Putamen (tissue), 1 donor: ENCODE results near the gene DFFA.
A peak's percentile ranks its signal among the peaks of the same experiment; 100 is the strongest.

ENCODE experiments used
- DNase-seq: peaks from one replicate; pipeline ENCODE4 v3.0.0-alpha.2; 2016; ENCODE audit warnings: low spot score

DFFA gene, protein sequence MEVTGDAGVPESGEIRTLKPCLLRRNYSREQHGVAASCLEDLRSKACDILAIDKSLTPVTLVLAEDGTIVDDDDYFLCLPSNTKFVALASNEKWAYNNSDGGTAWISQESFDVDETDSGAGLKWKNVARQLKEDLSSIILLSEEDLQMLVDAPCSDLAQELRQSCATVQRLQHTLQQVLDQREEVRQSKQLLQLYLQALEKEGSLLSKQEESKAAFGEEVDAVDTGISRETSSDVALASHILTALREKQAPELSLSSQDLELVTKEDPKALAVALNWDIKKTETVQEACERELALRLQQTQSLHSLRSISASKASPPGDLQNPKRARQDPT

DNA sequence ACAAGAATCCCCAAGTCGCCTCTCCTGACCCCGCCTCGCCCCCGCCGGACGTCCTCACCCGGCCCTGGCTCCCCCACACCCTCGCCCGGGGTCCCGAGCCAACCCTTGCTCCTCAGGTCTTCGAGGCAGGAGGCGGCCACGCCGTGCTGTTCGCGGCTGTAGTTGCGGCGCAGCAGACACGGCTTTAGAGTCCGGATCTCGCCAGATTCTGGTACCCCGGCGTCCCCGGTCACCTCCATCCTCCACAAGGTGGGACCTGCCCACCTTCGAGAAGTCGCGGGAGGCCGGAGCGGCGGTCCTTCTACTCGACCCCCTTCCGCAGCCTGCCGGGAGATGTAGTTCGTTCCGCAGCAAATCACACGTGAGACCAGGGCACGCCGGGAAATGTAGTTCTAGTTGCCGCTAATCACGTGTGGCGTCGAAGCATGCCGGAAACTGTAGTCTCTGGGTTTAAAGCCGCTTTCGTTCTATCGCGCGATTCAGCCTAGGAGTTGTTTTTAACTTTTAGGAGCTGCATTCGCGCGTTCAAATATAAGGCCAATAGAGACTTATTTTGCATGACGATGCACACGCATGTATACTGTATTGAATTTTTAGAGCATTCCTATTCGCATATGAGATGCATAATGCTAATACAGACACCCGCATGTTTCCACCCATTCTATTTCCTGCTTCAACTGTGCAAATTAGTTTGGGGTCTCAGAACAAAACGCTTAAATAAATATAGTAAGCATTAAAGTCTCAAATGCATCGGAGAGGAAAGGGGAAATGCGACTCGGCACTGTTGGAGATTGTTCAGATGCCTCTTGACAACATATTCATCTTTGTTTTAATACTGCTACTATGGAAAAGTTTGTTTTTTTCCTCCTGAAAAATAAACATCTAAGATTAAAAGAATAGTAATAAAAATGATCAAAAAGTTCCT lies at the start of gene DFFA:
DFFA (minus strand) TSS at position 310 of the 925 bp plus-strand sequence; CDS start at position 239, 71 bp downstream.
- DNase-seq: peak; percentile 95

DNA sequence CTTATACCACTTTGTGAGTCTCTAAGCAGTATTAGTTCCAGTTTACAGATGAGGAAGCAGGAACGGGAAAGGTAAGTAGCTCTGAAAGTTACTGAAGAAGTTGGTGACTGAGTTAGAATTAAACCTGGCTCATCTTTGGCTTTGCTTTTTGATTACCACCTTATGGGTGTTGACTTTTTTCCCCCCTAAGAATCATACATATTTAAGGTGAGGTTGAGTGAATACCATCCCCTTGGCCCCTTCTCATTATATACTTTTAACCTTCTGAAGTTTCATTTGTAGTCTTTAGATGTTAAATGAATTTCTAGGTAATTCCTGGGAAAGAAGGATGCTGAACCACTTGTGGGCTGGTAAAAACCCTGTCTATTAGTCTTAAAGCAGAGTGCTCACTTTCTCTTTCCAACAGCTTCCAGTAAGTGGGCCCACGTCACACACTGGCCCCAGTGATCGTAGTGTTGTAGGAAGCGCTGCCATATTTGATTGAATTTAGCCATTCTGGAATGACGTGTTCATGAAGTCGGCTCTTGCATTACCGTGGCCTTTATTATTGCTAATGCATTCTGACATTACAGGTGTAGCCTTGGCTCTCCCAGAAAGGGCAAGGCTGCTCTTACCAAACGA lies 49.3 kb upstream of the DFFA start:
- no peak for DNase-seq

DNA sequence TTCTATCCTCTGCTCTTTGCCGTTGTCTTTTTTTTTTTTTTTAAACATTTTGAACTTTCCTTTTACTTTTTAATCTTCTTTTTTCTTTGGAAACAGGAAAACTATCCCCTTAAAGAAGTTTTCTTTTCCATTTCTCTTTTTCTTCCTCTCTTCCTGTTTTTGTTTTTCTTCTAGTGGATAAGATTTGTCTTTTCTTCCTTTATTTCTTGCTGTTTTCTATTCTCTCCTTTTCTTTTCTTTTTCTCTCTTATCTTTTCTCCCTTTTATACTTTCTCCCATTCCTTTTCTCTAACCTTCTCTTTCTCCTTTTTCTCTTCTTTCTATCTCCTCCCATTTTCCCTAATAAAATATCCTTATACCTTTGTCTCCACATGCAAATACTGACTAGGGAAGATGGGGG lies 48.6 kb upstream of the DFFA start:
- no peak for DNase-seq

DNA sequence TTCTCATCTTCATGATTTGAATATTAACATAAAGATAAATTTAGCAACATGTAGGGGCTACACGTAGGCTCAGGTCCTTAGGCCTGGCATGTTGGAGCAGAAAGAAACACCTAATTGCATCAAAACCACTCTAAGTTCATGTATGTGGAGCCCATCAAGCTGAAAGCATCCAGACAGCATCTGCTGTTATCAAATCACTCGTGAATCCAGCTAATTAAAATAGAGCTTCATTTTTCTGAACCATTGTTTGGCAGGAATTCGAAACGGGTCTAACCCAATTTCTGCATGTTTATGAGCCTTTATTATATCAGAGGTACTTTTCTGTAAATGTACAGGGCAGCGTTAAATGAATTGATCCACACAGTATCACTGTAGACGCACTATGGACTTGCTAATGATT lies 48.2 kb upstream of the DFFA start:
- no peak for DNase-seq

DNA sequence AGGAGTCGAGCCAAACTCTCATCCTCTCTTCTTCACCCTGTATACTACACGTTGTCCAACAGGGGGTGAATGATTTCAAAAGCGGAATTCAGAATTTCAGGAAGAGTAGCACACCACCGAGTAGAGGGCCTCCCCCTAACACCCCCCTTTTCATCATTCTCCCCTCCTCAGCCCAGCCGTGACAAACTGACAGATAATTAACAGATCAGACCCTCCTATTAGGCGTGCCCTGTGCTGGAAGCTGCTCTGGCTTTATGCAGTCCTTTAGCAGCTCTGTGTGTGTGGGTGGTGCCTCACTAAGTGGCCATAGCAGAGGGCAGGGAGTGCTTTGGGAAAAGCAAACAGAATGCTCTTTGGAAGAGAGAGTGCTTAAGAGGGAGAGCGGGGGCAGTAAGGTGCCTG lies 46.7 kb upstream of the DFFA start:
- DNase-seq: no peak

DNA sequence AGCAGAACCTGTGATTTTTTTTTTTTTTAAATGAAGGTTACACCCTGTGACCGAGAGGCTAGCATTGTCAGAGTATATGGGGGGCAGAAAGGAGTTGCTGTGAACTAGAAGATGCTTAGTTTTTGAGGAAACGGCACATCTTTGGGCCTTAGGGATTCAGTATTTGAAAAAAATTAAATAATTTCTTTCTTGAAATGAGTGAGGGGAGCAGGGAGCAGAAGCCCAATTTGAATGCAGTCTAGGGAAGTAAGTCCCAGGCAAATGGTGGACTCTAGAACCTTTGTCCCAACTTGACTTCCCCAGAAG lies 45.3 kb upstream of the DFFA start:
- no peak for DNase-seq

DNA sequence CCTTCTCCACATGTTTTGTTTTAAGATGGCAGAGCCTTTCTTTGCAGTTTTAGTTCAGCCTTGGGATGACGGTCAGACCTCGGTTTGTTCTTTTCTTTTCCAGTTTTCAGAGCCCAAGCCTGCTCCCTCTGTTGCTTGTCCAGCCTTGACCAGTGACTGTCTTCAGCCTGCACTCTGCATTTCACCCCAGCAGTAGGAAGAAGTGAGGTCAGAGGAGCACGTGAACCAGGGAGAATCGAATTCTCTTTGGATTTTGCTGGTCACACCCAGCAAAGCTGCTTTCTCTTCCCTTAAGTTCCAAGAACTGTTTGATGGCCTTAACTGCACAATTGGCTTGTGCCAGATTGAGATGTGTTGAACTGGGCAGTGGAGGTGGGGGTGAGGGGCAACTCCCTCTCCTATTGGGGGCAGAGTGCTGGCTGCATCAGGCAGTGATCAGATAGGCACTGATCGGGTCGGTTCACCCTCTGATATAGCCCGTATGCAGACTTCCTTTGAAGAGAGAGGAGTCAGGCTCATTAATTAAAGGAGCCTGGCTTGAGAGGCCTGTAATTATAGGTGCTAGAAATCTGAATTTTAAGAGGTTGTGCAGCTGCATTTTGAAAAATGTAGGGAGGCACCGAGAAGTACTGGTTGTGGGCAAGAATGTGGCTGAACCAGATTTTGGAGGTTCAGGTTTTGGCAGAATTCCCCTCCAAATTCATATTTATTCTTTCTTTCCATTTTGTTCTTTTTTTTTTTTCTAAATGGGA lies 44.8 kb upstream of the DFFA start:
- no peak for DNase-seq

DNA sequence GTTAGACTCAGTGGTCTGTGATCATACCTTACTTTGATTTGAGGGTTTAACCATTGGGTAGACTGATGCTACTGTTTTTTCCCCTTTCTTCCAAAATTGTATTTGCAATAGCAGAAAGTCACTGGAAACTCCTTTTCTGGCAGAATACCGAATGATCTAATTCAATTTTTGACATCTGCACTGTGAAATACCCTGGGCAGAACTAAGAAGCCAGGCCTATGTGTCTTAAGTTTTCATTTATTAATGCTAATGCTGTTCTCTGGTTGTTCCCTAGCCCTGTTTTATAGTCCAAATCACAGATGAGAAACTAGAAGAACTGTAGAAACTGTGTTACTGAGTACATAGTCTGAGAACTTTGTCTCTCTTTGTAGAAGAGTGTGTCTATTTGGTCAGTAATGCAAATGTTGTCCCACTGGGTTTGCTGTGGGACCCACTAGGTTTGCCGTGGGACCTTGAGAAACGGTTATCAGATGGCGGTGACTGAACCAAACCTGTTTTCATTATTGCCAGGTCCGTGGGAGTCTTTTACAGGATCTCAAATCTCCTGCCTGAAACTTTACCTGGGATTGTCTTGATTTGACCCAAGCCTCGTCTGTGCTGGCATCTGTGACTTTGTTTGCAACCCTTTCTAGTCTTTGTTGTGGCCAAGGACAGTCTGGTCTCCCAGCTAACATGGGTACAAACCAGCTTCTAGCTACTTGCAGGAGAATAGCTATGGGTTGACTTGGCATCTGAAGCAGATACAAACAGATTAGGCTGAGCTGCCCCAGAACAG lies 43.8 kb upstream of the DFFA start:
- no peak for DNase-seq

DNA sequence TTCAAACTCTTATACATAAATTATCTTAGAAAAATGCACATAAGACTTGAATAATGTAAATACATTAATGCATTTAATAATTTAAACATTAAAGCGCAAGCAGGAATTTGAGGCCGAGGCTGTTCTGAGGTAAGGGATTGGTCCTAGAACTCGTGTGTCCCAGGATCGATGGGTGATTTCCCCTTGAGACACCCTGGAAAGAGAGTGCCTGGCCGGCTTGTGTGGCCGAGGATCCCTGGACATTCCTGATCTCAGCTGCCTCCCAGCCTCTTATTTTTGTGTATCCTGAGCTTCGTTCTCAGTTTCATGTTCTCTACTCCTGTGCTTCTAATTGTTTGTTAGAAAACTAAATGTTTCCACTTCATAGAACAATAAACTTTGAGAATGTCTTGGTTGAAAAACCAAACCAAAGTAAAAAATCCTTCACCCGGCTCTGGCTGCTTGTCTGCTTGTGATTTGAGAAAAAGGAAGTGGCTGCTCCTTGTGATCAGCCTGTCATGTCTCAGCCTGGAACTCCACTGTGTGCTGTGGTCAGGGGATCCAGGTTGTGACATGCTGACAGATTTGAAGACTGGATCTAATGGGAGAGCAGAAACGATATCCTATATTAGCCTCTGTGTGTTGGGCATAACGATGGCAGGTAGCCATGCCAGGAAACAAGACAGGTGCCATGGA lies 43.1 kb upstream of the DFFA start:
- DNase-seq: no peak

DNA sequence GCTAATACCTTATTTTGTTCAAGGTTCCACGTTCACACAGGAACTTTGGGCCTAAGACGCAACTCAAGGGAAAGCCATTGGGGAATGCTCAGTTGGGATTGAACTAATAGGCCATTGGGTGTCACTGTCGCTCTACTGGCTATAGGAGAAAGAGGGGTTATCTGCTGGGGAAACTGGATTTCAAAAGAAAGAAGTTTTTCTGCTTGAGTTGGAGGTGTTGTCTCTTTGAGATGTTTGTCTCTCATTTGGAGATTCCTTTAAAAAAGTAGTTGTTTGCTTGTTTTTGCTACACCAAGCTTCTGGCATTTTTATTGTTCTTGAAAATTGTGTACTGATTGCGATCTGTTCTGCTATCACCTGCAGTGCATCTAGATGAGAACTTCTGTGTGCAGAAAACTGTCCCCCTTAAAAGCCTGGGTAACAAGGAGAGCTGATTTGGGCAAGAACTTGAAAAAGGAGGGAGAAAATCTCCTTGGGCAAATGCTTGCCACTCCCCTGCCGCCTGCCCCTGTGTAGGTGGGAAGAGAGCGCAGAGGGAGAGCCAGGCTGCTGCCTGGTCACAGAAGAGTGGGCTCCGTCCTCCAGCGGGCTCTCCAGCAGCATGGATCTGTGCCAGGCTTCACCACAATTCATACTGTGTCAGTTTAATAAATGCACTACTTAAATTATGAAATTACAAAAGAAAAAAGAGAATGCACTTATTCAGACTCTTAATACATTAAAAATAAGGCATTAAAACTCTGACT lies 42.3 kb upstream of the DFFA start:
- DNase-seq: no peak

DNA sequence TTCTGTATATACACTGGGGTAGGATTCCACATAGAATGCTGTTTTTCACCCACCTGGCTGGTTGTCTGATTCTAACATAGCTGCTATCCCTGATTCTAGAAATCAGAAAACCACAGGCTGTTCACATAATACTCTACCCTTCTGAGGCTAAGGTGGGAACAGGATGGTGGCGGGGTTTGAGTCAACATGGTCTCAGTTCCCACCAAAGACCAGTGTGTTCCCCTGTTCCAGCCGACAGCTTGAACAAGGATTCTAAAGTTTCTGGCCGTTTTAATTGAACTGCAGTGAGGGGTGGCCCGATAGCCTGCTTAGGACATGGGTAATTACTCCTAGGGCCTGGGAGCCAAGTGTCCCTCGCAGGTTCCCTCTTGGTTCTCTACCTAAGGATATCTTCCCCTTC lies 40.9 kb upstream of the DFFA start:
- no peak for DNase-seq

DNA sequence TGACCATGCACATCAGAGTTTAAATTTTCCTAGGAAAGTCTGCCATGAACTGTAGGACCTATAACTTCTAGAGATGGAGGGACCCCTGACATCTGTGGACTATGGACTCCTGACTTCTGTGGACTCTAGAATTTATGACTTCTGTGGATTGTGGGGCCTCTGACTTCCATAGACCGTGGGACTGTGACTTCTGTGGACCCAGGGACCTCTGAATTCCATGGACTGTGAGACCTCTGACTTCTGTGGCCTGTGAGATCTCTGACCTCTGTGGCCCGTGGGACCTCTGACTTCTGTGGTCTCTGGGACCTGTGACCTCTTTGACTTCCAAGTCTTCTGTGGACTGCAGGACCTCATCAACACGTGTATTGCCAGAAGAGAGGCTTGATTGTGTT lies 39.2 kb upstream of the DFFA start:
- no peak for DNase-seq

DNA sequence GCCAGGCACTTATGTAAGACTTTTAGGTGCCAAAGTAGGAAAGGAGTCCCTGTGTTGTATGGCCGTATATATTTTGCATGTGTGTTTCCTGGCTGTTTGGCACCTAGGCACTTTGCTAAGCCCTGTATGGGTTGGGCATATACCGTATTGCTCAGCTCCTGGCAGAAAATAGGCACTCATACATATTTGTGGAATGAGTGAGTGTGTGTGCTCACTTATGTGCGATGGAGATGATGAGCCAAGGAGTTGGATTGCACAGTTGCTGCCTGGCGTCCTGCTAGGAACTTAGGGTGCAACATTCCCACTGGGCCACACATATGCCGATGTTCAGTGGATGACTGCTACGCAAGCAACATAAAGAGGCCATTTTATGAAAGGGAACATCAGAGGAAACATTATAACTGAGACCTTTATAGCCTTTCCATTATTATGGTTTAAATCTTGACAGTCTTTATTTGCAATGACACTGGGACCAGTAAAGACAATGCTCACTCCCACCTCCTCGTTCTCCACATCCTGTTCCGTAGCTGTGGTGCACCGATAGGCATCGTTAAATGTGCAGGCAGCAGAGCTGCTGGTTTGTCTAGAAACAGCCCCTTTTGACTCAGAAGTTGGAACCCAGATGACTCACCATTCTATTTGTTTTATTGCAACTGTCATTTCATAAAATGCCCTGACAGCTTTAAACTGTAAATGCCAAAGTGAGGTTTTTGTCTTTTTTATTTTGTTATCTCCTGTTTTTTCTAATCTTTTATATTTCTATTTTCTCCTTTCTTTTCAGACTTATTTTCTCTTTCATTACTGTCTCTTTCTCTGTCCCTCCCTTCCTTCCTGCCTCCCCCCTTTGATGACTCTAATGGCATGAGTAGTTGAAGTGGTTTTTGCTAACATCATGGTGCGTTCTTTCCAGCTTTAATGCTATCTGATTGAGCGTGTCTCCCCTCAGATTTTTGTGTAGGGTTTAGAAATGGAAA lies 38.5 kb upstream of the DFFA start:
- DNase-seq: peak; percentile 33

DNA sequence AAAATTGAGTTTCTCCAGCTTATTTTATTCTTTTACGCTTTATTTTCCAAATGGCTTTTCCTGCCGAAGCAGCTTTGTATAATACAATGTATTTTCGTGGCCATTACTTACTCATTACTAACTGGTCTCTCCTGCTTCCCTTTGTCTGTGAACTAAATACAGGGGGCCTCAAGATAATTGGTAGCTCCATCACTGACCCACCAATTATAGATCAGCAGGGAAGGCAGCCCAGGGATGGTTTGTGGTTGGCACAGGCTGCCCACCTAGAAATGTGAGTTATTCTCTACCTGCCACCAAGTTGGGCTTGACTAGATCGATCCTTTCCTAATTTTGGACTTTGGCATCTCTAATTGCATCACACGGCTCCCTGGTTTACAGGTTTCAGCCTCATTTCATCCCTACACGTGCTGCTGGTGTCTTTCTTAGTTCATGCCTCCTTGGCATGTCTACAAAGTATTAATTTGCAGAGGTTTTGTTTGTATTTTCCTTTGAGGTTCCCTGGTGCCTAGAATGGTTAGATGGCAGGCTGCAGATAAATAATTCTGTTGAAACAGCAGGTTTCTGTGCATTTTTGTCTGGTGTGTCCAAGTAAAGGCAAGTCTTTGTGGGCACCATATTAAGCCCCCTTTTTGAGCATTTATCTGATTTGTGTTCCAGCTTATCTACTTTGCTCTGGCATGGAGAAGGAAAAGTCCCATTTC lies 37.6 kb upstream of the DFFA start:
- no peak for DNase-seq

DNA sequence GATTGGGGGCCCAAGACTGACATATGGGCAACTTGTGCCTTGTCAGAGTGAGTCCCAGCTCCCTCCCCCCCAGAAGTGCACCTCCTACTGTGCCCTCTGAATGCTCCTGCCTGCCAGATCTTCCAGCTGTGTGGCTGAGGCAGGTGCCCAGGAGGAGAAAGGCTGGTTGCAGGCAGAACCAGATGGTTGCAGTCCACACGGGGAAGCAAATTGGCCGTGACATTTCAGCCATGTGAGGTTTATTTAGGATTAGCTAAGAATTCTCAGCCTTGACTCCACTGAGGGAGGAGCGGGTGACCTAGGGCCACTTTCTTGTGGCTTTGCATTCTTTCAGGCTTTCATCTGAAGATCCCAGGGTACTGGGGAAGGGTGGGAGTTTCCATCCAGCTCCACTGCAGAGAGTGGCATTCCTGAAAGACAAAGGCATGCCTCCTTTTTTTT lies 36.2 kb upstream of the DFFA start:
- no peak for DNase-seq

DNA sequence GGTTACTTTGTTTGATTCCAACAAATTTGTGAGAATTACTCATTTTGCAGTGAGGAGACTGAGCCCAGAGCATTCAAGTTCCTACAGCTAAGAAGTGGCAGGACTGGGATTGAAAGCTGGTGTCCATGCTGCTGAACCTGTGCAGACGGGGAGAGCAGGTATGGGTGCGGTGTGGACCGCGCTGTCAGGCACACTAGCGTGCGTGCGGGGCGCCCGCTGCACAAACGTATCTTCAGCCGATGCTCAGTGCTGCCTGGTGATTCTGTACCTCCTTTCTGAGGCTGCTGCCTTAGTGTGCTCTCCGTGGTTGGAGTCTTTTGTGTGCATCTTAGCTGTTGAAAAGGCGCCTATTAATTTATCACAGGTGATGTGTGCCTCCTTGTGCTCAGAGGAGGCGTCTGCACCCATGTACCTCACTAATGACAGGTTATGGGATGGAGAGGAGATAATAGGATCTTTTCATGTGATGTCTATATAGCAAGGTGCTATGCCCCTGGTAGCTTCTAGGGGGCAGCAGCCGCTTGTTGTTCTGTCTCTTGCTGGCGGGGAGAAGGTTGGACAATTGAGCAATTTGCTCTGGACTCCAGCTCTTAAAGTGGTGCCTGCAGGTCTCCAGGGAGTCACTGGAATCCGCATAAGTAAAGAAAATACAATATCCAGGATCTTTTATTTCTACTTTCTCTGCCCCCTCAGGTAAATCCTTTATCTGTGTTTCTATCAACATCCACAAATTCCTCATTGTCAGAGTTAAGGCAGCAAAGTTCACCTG lies 35.0 kb upstream of the DFFA start:
- DNase-seq: peak; percentile 69

DNA sequence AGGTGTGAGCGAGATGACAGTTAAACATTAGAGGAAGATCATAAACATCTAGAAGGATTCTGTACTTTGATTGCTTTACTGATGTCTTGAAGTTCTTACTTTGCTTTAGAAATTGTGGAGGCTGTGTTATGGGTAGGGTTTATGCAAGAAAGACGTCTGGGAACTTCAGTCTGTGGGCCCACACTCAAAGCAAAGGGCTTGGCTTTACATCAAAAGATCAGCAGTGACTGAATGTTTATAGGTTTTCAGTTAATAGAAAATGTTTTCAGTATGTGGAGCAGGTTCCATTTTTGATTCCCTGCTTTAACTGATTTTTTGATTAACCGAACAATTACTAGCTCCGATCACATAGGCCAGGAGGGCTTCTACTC lies 34.3 kb upstream of the DFFA start:
- DNase-seq: no peak
